Measurements from ENCODE around the gene NUAK1. TPM values are rescaled to one million over a fixed set of nuclear protein-coding genes. Genes with fewer than 3 reads are reported as not detected.

Gene NUAK1
- total and polyA plus RNA-seq, 3 experiments from 2014 or later, result 0.16 TPM; not detected in 2

- no peaks in the 10 kb centered on the region for H3K4me1 ChIP-seq (ENCODE audit: insufficient read depth, low read length)
- no peak overlapping the region for H3K4me3 ChIP-seq (ENCODE audit: low read length)
- H3K36me3 ChIP-seq (ENCODE audit: insufficient read depth, low read length), result no peaks in the 10 kb centered on the region
- no peaks in the 10 kb centered on the region for H3K9me3 ChIP-seq (ENCODE audit: low read length)
- no peak overlapping the region for H3K27ac Mint-ChIP-seq
- ChIA-PET POLR2A (no interaction called here), CTCF (no interaction called here)
- peaks cover 0 to 6% (median 0%) of the 10 kb centered on the region in 5 donors for H3K9me3 Mint-ChIP-seq
- H3K27me3 Mint-ChIP-seq, result peaks cover 0 to 2% of the 10 kb centered on the region in 2 donors
- H3K4me1 Mint-ChIP-seq, result no peaks in the 10 kb centered on the region
- no peaks in the 10 kb centered on the region for H3K27me3 ChIP-seq (ENCODE audit: insufficient read depth, low read length, poor library complexity, severe bottlenecking)
- H3K36me3 Mint-ChIP-seq, result no peaks in the 10 kb centered on the region
- no peak for DNase-seq
- H3K27ac ChIP-seq (ENCODE audit: low read depth, low read length), result no peak overlapping the region
- H3K4me3 Mint-ChIP-seq, result no peak overlapping the region
Measured at GRCh38 chr12:106068296-106068695, 70.5 kb downstream of the NUAK1 start.

GRCh38 chr12:106067606-106068205, 71.0 kb downstream of the NUAK1 start:
- peaks cover 0 to 6% (median 0%) of the 10 kb centered on the region in 5 donors for H3K9me3 Mint-ChIP-seq

GRCh38 chr12:106066726-106067325, 71.9 kb downstream of the NUAK1 start:
- no peaks in the 10 kb centered on the region for H3K9me3 ChIP-seq (ENCODE audit: low read length)
- POLR2A ChIA-PET, result no interaction called here
- no peaks in the 10 kb centered on the region for H3K4me1 ChIP-seq (ENCODE audit: insufficient read depth, low read length)
- no peaks in the 10 kb centered on the region for H3K27me3 ChIP-seq (ENCODE audit: insufficient read depth, low read length, poor library complexity, severe bottlenecking)
- DNase-seq, result no peak
- no peak overlapping the region for H3K27ac ChIP-seq (ENCODE audit: low read depth, low read length)
- no peak overlapping the region for H3K4me3 Mint-ChIP-seq
- CTCF ChIA-PET, result no interaction called here
- H3K27ac Mint-ChIP-seq, result no peak overlapping the region
- H3K9me3 Mint-ChIP-seq, result peaks cover 0 to 6% (median 0%) of the 10 kb centered on the region in 5 donors
- H3K4me3 ChIP-seq (ENCODE audit: low read length), result no peak overlapping the region
- no peaks in the 10 kb centered on the region for H3K4me1 Mint-ChIP-seq
- no peaks in the 10 kb centered on the region for H3K36me3 ChIP-seq (ENCODE audit: insufficient read depth, low read length)
- H3K27me3 Mint-ChIP-seq, result peaks cover 2 to 5% of the 10 kb centered on the region in 2 donors
- no peaks in the 10 kb centered on the region for H3K36me3 Mint-ChIP-seq

More at GRCh38 chr12:106067606-106068205, 71.0 kb downstream of the NUAK1 start:
- H3K27ac Mint-ChIP-seq, result peak overlapping the region in 1 of 8 donors; percentile 33
- Histone ChIP-seq H3K27ac (ENCODE audit: low read depth, low read length) (no peak overlapping the region), H3K27me3 (ENCODE audit: insufficient read depth, low read length, poor library complexity, severe bottlenecking) (no peaks in the 10 kb centered on the region), H3K4me1 (ENCODE audit: insufficient read depth, low read length) (no peaks in the 10 kb centered on the region), H3K4me3 (ENCODE audit: low read length) (no peak overlapping the region), H3K9me3 (ENCODE audit: low read length) (no peaks in the 10 kb centered on the region), H3K36me3 (ENCODE audit: insufficient read depth, low read length) (no peaks in the 10 kb centered on the region)
- POLR2A ChIA-PET, result no interaction called here
- no peak overlapping the region for H3K4me3 Mint-ChIP-seq
- CTCF ChIA-PET, result no interaction called here
- no peaks in the 10 kb centered on the region for H3K36me3 Mint-ChIP-seq
- no peak for DNase-seq
- no peaks in the 10 kb centered on the region for H3K4me1 Mint-ChIP-seq
- peaks cover 2 to 3% of the 10 kb centered on the region in 2 donors for H3K27me3 Mint-ChIP-seq

GRCh38 chr12:106066051-106066705, 72.6 kb downstream of the NUAK1 start:
- peaks cover 0 to 6% (median 0%) of the 10 kb centered on the region in 5 donors for H3K9me3 Mint-ChIP-seq
- H3K27me3 Mint-ChIP-seq, result peaks cover 2 to 5% of the 10 kb centered on the region in 2 donors
- Histone ChIP-seq H3K27ac (ENCODE audit: low read depth, low read length) (no peak overlapping the region), H3K4me1 (ENCODE audit: insufficient read depth, low read length) (no peaks in the 10 kb centered on the region), H3K36me3 (ENCODE audit: insufficient read depth, low read length) (no peaks in the 10 kb centered on the region), H3K27me3 (ENCODE audit: insufficient read depth, low read length, poor library complexity, severe bottlenecking) (no peaks in the 10 kb centered on the region), H3K4me3 (ENCODE audit: low read length) (no peak overlapping the region), H3K9me3 (ENCODE audit: low read length) (no peaks in the 10 kb centered on the region)
- H3K36me3 Mint-ChIP-seq, result no peaks in the 10 kb centered on the region
- no peak for DNase-seq
- H3K4me1 Mint-ChIP-seq, result no peaks in the 10 kb centered on the region
- H3K4me3 Mint-ChIP-seq, result no peak overlapping the region
- POLR2A ChIA-PET, result no interaction called here
- CTCF ChIA-PET, result no interaction called here
- H3K27ac Mint-ChIP-seq, result no peak overlapping the region

GRCh38 chr12:106065506-106065905, 73.2 kb downstream of the NUAK1 start:
- Histone ChIP-seq H3K9me3 (ENCODE audit: low read length) (no peaks in the 10 kb centered on the region), H3K27ac (ENCODE audit: low read depth, low read length) (no peak overlapping the region), H3K4me1 (ENCODE audit: insufficient read depth, low read length) (no peaks in the 10 kb centered on the region), H3K27me3 (ENCODE audit: insufficient read depth, low read length, poor library complexity, severe bottlenecking) (no peaks in the 10 kb centered on the region), H3K4me3 (ENCODE audit: low read length) (no peak overlapping the region), H3K36me3 (ENCODE audit: insufficient read depth, low read length) (no peaks in the 10 kb centered on the region)
- Mint-ChIP-seq H3K4me1 (no peaks in the 10 kb centered on the region), H3K36me3 (no peaks in the 10 kb centered on the region), H3K27me3 (peaks cover 2 to 5% of the 10 kb centered on the region in 2 donors), H3K9me3 (peaks cover 0 to 6% (median 0%) of the 10 kb centered on the region in 5 donors), H3K4me3 (no peak overlapping the region), H3K27ac (no peak overlapping the region)
- DNase-seq, result no peak
- CTCF ChIA-PET, result no interaction called here
- POLR2A ChIA-PET, result no interaction called here

- H3K4me3 ChIP-seq (ENCODE audit: low read length), result no peak overlapping the region
- no peaks in the 10 kb centered on the region for H3K36me3 Mint-ChIP-seq
- H3K36me3 ChIP-seq (ENCODE audit: insufficient read depth, low read length), result no peaks in the 10 kb centered on the region
- H3K9me3 Mint-ChIP-seq, result peaks cover 0 to 6% (median 0%) of the 10 kb centered on the region in 5 donors
- peaks cover 1 to 5% of the 10 kb centered on the region in 2 donors for H3K27me3 Mint-ChIP-seq
- no peak overlapping the region for H3K27ac Mint-ChIP-seq
- no peaks in the 10 kb centered on the region for H3K4me1 ChIP-seq (ENCODE audit: insufficient read depth, low read length)
- DNase-seq, result no peak
- H3K4me3 Mint-ChIP-seq, result no peak overlapping the region
- H3K9me3 ChIP-seq (ENCODE audit: low read length), result no peaks in the 10 kb centered on the region
- no peaks in the 10 kb centered on the region for H3K4me1 Mint-ChIP-seq
- ChIA-PET CTCF (no interaction called here), POLR2A (no interaction called here)
- no peaks in the 10 kb centered on the region for H3K27me3 ChIP-seq (ENCODE audit: insufficient read depth, low read length, poor library complexity, severe bottlenecking)
- H3K27ac ChIP-seq (ENCODE audit: low read depth, low read length), result no peak overlapping the region
Measured at GRCh38 chr12:106064721-106065021, 74.1 kb downstream of the NUAK1 start.

GRCh38 chr12:106063826-106064720, 74.7 kb downstream of the NUAK1 start:
- H3K27ac Mint-ChIP-seq, result no peak overlapping the region
- H3K27me3 Mint-ChIP-seq, result peaks cover 1 to 5% of the 10 kb centered on the region in 2 donors
- no peaks in the 10 kb centered on the region for H3K9me3 ChIP-seq (ENCODE audit: low read length)
- H3K4me3 ChIP-seq (ENCODE audit: low read length), result no peak overlapping the region
- no peaks in the 10 kb centered on the region for H3K4me1 ChIP-seq (ENCODE audit: insufficient read depth, low read length)
- peaks cover 0 to 2% (median 0%) of the 10 kb centered on the region in 5 donors for H3K9me3 Mint-ChIP-seq
- H3K27ac ChIP-seq (ENCODE audit: low read depth, low read length), result no peak overlapping the region
- H3K4me3 Mint-ChIP-seq, result no peak overlapping the region
- no peaks in the 10 kb centered on the region for H3K36me3 ChIP-seq (ENCODE audit: insufficient read depth, low read length)
- no peaks in the 10 kb centered on the region for H3K27me3 ChIP-seq (ENCODE audit: insufficient read depth, low read length, poor library complexity, severe bottlenecking)
- no peaks in the 10 kb centered on the region for H3K36me3 Mint-ChIP-seq
- DNase-seq, result no peak
- CTCF ChIA-PET, result no interaction called here
- POLR2A ChIA-PET, result no interaction called here
- H3K4me1 Mint-ChIP-seq, result no peaks in the 10 kb centered on the region

GRCh38 chr12:106062693-106063092, 76.1 kb downstream of the NUAK1 start:
- H3K27me3 Mint-ChIP-seq, result peaks cover 1 to 5% of the 10 kb centered on the region in 2 donors
- H3K36me3 Mint-ChIP-seq, result no peaks in the 10 kb centered on the region
- H3K4me3 Mint-ChIP-seq, result no peak overlapping the region
- Histone ChIP-seq H3K4me1 (ENCODE audit: insufficient read depth, low read length) (no peaks in the 10 kb centered on the region), H3K4me3 (ENCODE audit: low read length) (no peak overlapping the region), H3K27me3 (ENCODE audit: insufficient read depth, low read length, poor library complexity, severe bottlenecking) (no peaks in the 10 kb centered on the region), H3K9me3 (ENCODE audit: low read length) (no peaks in the 10 kb centered on the region), H3K36me3 (ENCODE audit: insufficient read depth, low read length) (no peaks in the 10 kb centered on the region), H3K27ac (ENCODE audit: low read depth, low read length) (no peak overlapping the region)
- no peaks in the 10 kb centered on the region for H3K9me3 Mint-ChIP-seq
- ChIA-PET CTCF (no interaction called here), POLR2A (no interaction called here)
- DNase-seq, result no peak
- H3K27ac Mint-ChIP-seq, result no peak overlapping the region
- no peaks in the 10 kb centered on the region for H3K4me1 Mint-ChIP-seq
